Gastroesophageal sphincter (tissue), 3 donors: ENCODE measurements around the gene MINDY4.

Experiments used
- POLR2AphosphoS5 ChIP-seq: sonication (generic); formaldehyde crosslinking; IDR thresholded peaks from one replicate; pipeline ENCODE4 v1.6.1; 2017; ENCODE audit warnings: antibody characterized with exemption
- TF ChIP-seq, protein P1 (sequence below), 4 experiments: fragments of 200-600 bp in 2 of 4; fragments of 450-650 bp in 2 of 4; sonication (generic) in 1 of 4; IDR thresholded peaks; one replicate each; pipeline ENCODE4 v1.5.1; 2017 to 2019; ENCODE audit warnings: antibody characterized with exemption in 4 of 4, mild to moderate bottlenecking in 2 of 4, moderate library complexity in 2 of 4

DNA sequence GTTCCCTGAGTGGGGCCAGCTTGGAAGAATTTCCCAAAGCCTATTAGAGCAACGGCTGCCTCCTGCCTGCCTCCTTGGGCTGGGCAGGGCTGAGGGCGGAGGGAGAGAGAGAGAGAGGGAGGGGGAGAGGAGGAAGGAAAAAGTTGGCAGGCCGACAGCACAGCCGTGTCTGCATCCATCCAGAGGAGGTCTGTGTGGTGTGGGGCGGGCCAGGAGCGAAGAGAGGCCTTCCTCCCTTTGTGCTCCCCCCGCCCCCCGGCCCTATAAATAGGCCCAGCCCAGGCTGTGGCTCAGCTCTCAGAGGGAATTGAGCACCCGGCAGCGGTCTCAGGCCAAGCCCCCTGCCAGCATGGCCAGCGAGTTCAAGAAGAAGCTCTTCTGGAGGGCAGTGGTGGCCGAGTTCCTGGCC is 140.3 kb downstream of the MINDY4 start, which contains the start of gene AQP1:
- TF ChIP-seq, protein P1, sequence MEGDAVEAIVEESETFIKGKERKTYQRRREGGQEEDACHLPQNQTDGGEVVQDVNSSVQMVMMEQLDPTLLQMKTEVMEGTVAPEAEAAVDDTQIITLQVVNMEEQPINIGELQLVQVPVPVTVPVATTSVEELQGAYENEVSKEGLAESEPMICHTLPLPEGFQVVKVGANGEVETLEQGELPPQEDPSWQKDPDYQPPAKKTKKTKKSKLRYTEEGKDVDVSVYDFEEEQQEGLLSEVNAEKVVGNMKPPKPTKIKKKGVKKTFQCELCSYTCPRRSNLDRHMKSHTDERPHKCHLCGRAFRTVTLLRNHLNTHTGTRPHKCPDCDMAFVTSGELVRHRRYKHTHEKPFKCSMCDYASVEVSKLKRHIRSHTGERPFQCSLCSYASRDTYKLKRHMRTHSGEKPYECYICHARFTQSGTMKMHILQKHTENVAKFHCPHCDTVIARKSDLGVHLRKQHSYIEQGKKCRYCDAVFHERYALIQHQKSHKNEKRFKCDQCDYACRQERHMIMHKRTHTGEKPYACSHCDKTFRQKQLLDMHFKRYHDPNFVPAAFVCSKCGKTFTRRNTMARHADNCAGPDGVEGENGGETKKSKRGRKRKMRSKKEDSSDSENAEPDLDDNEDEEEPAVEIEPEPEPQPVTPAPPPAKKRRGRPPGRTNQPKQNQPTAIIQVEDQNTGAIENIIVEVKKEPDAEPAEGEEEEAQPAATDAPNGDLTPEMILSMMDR (IDR thresholded peaks at IDR 0.05), result peak in 2 of 4 experiments; percentile 20 to 53
- TF ChIP-seq POLR2AphosphoS5, result peak; percentile 99
